ENCODE measurements around the gene SLC27A4. TPM values are rescaled to one million over a fixed set of nuclear protein-coding genes. Genes with fewer than 3 reads are reported as not detected.

Gene SLC27A4
- total RNA-seq, 4 donors from 2014 or later = 36.6 to 110 (median 72.2) TPM

DNA sequence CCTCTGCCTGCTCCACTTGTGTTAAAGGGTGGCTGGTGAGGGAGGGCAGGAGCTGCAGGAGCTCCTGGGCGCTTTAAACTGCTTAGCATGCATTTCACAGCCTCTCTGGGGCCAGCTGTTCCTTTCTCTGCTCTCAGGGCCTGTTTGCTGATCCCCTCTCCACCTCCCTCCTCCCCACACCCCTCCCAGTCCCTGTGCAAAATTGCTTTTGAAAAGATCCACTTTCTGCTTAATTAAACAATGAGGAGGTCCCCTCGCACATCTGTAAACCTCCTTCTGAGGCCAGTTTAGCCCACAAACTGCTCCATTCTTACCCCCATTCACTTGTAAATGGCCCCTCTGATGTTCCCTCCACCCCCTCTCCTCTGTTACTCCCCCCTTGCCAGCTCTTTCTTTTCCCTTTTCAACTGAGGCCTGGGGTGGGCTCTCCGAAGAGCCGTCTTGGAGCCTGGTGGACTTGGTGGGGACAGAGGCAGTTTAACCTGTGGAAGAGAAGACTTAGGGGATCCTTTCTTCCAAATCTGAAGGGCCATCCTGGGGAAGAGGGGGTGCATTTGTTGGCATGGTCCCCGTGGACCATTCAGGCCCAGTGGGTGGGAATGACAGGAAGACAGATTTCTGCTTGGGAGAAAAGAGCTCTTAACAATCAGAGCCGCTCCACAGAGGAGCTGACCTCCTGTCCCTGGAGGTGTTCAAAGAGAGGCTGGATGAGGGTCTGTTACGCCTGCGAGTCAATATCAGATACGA is 42.9 kb downstream of the SLC27A4 start:
- Histone ChIP-seq H3K9me3 (no peaks in the 10 kb centered on the region), H3K27me3 (no peaks in the 10 kb centered on the region), H3K27ac (peak overlapping the region in 1 of 4 donors; percentile 42), H3K36me3 (peaks cover 12 to 100% (median 32%) of the 10 kb centered on the region in 3 donors), H3K4me3 (no peak overlapping the region), H3K4me1 (peaks cover 0 to 29% (median 0%) of the 10 kb centered on the region in 3 donors)
- 85 to 93% methylated on average over 5 to 9 of the region's 9 CpGs for WGBS, 2 donors
- intact Hi-C loops (cut with DNase I) = no loop called here
- TF ChIP-seq, protein P1, sequence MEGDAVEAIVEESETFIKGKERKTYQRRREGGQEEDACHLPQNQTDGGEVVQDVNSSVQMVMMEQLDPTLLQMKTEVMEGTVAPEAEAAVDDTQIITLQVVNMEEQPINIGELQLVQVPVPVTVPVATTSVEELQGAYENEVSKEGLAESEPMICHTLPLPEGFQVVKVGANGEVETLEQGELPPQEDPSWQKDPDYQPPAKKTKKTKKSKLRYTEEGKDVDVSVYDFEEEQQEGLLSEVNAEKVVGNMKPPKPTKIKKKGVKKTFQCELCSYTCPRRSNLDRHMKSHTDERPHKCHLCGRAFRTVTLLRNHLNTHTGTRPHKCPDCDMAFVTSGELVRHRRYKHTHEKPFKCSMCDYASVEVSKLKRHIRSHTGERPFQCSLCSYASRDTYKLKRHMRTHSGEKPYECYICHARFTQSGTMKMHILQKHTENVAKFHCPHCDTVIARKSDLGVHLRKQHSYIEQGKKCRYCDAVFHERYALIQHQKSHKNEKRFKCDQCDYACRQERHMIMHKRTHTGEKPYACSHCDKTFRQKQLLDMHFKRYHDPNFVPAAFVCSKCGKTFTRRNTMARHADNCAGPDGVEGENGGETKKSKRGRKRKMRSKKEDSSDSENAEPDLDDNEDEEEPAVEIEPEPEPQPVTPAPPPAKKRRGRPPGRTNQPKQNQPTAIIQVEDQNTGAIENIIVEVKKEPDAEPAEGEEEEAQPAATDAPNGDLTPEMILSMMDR (IDR thresholded peaks at IDR 0.05) = no peak
- TF ChIP-seq POLR2A (IDR thresholded peaks at IDR 0.05) = no peak
- DNase-seq = no peak

DNA sequence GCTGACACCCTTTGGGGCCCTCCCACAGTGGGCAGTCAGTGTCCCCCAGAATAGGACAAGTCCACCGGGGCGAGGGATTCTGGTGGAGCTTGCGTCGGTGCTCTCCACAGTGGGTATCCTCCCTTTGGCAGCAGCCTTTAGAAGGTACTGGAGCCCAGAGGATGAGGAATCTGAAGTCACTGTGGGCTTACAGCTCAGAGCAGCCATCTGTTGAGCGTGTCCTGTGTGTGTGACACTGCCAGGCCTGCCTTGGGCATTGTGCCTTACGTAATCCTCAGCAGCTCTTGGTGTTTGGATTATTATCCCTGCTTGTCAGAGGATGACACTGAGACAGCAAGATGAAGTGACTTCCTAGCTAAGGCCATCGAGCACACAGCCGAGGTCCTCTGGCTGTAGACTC is 43.5 kb downstream of the SLC27A4 start:
- 85 to 95% methylated on average over 3 to 6 of the region's 8 CpGs for WGBS, 2 donors
- Histone ChIP-seq H3K27me3 (no peaks in the 10 kb centered on the region), H3K9me3 (no peaks in the 10 kb centered on the region), H3K36me3 (peaks cover 18 to 100% (median 35%) of the 10 kb centered on the region in 3 donors), H3K4me3 (no peak overlapping the region), H3K4me1 (peaks cover 0 to 29% (median 0%) of the 10 kb centered on the region in 3 donors), H3K27ac (no peak overlapping the region)
- no peak for DNase-seq
- TF ChIP-seq POLR2A (IDR thresholded peaks at IDR 0.05) = no peak
- TF ChIP-seq, protein P1 (IDR thresholded peaks at IDR 0.05) = no peak
- intact Hi-C loops (cut with DNase I) = no loop called here

DNA sequence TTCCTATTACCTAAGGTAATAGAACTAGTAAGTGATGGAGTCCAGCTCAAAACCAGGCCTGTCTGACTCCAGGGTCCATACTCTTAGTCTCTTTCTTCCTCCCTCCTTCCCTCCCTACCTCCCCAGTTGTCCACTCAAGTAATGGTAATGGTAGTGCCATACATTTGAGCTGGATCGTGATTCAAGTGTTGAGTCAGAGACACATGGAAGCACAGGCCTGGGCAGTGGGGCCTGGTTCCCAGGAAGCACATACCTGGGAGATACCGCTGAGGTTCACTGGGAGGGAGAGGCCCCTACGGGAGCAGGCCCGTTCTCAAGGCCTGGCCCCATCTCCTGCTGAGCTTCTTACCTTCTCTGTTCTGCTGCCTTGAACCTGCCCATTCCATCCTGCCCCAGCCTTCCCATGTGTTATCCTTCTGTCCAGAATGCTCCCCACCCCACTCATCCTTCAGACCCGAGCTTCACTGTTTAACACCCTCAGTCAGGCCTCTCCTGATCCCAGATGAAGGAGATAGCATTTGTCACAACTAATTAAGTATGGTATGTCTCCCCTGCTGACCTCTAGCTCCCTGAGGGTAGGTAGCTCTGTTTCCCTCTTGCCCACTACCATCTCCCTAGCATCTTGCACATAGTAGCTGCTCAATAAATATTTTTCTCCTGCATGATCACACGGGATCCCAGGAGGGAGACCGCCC is 44.6 kb downstream of the SLC27A4 start:
- 83 to 86% methylated on average over 7 of the region's 7 CpGs for WGBS, 2 donors
- H3K27me3 ChIP-seq = no peaks in the 10 kb centered on the region
- no peak for DNase-seq
- intact Hi-C loops (cut with DNase I) = no loop called here
- H3K27ac ChIP-seq = no peak overlapping the region
- no peaks in the 10 kb centered on the region for H3K9me3 ChIP-seq
- H3K36me3 ChIP-seq = peaks cover 27 to 100% (median 46%) of the 10 kb centered on the region in 3 donors
- H3K4me3 ChIP-seq = no peak overlapping the region
- TF ChIP-seq, protein P1 (IDR thresholded peaks at IDR 0.05) = no peak
- H3K4me1 ChIP-seq = peaks cover 0 to 29% (median 0%) of the 10 kb centered on the region in 3 donors

DNA sequence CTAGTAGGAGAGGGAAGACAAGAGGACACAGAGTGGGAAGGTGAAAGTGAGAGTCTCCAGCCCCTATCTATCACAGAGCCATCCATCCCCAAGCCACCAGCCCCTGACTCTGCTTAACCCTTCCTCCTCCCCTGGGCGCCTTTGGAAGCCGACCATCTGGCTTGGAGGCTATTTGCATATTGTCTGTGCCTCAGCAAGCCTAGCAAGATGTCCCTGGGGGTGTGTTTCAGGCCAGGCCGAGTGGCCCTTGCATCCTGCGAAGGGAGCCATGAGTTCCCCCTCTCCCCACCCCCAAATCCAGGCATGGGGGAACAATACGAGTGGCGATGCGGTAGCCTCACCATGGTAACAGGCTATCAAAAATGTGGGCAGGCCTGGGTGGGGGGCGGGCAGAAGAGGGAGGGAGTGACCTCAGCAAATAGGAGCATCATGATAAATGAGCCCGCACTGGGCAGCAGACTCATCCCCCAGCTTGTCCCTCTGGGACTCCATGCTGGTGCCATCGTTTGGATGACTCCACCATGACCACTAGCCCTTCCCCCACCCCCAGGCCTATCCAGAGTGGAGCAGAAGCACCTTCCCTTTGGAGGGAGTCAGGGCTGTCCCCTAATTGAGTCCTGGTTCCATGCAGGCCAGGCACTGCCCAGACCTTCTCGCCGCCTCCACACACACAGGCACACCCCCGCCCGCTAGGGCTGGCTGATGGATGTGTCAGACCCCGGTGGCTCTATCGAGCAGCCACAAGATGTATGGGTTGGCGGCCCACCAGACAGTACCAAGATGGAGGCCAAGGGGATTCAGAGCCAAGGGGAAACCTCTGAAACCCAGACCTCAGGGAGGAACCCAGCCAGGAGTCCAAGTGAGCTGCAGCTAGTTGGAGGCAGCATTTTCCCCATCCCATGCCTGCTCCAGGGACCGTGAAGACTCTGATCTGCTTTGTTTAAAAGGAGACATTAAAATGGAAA is 45.5 kb downstream of the SLC27A4 start:
- DNase-seq = no peak
- 81 to 86% methylated on average over 5 to 10 of the region's 18 CpGs for WGBS, 2 donors
- Histone ChIP-seq H3K4me1 (peaks cover 0 to 29% (median 0%) of the 10 kb centered on the region in 3 donors), H3K4me3 (no peak overlapping the region), H3K36me3 (peaks cover 23 to 100% (median 50%) of the 10 kb centered on the region in 3 donors), H3K9me3 (no peaks in the 10 kb centered on the region), H3K27ac (no peak overlapping the region), H3K27me3 (no peaks in the 10 kb centered on the region)
- intact Hi-C loops (cut with DNase I) = no loop called here
- TF ChIP-seq, protein P1 (IDR thresholded peaks at IDR 0.05) = no peak
- TF ChIP-seq POLR2A (IDR thresholded peaks at IDR 0.05) = no peak
